WTC11 (cell line): ENCODE data around the gene MEGF11. TPM values are rescaled to one million over a fixed set of nuclear protein-coding genes. Genes with fewer than 3 reads are reported as not detected.

Experiments used
- ATAC-seq: fragments of 200-7000 bp; cut with Tn5 transposase; 2 replicates; pipeline ENCODE4 v1.10.0; 2021; ENCODE audit warnings: mild to moderate bottlenecking, moderate library complexity
- CTCF ChIA-PET: fragments of 300-600 bp; sonication (Branson Sonifier 250); formaldehyde crosslinking; loops from one replicate; lab custom pipeline; 2021; ENCODE audit warnings: antibody characterized with exemption; lab: Charles Lee
- POLR2A ChIA-PET: fragments of 350-600 bp; sonication (Branson Sonifier 250); formaldehyde crosslinking; loops from one replicate; lab custom pipeline; 2021; ENCODE audit warnings: antibody characterized with exemption; lab: Charles Lee
- DNase-seq: peaks from one replicate; pipeline ENCODE4 v3.0.0; 2021; ENCODE audit warnings: low spot score
- H3K27ac Mint-ChIP-seq: 2 replicates; pipeline ENCODE4 v1.8.0; 2021; ENCODE audit warnings: mixed read lengths
- H3K27me3 Mint-ChIP-seq: 2 replicates; pipeline ENCODE4 v1.8.0; 2021; ENCODE audit warnings: low read depth, mild to moderate bottlenecking, moderate library complexity, mixed read lengths
- H3K36me3 Mint-ChIP-seq: 2 replicates; pipeline ENCODE4 v1.8.0; 2021; ENCODE audit warnings: mixed read lengths
- H3K4me1 Mint-ChIP-seq: 2 replicates; pipeline ENCODE4 v1.8.0; 2022; ENCODE audit warnings: mixed read lengths
- H3K4me3 Mint-ChIP-seq: 2 replicates; pipeline ENCODE4 v1.8.0; 2021; ENCODE audit warnings: mild to moderate bottlenecking, moderate library complexity, mixed read lengths
- H3K9me3 Mint-ChIP-seq: 2 replicates; pipeline ENCODE4 v1.8.0; 2021; ENCODE audit warnings: mixed read lengths
- ATF3 ChIP-seq: sonication (generic); formaldehyde crosslinking; conservative IDR thresholded peaks from 2 replicates; pipeline ENCODE4 v1.8.1; 2022; ENCODE audit warnings: mild to moderate bottlenecking, missing genetic modification reagents
- CBFB ChIP-seq: sonication (generic); formaldehyde crosslinking; IDR thresholded peaks from 2 replicates; pipeline ENCODE4 v1.8.1; 2022; ENCODE audit warnings: mild to moderate bottlenecking, low read depth, missing genetic modification reagents
- CREB1 ChIP-seq: sonication (generic); formaldehyde crosslinking; IDR thresholded peaks from 2 replicates; pipeline ENCODE4 v1.8.0; 2023; ENCODE audit warnings: mild to moderate bottlenecking, missing genetic modification reagents
- ERG ChIP-seq: fragments of 250-450 bp; sonication (Bioruptor Pico); IDR thresholded peaks from 2 replicates; pipeline ENCODE4 v1.8.0; 2021; ENCODE audit warnings: mild to moderate bottlenecking
- FOXJ3 ChIP-seq: sonication (generic); formaldehyde crosslinking; IDR thresholded peaks from 2 replicates; pipeline ENCODE4 v1.9.0; 2021; ENCODE audit warnings: missing genetic modification reagents, mild to moderate bottlenecking, borderline replicate concordance
- GTF2I ChIP-seq: fragments of 250-450 bp; sonication (Bioruptor Pico); conservative IDR thresholded peaks from 2 replicates; pipeline ENCODE4 v1.4.0; 2021; ENCODE audit warnings: mild to moderate bottlenecking
- JAZF1 ChIP-seq: fragments of 250-450 bp; sonication (Bioruptor Pico); IDR thresholded peaks from 2 replicates; pipeline ENCODE4 v1.9.0; 2021; ENCODE audit warnings: moderate library complexity, mild to moderate bottlenecking, inconsistent platforms
- MAX ChIP-seq: sonication (generic); formaldehyde crosslinking; IDR thresholded peaks from 2 replicates; pipeline ENCODE4 v1.8.0; 2022; ENCODE audit warnings: mild to moderate bottlenecking, missing genetic modification reagents
- PRDM15 ChIP-seq: sonication (generic); formaldehyde crosslinking; IDR thresholded peaks from 2 replicates; pipeline ENCODE4 v1.8.0; 2022; ENCODE audit warnings: missing genetic modification reagents
- SMAD3 ChIP-seq: sonication (generic); formaldehyde crosslinking; IDR thresholded peaks from 2 replicates; pipeline ENCODE4 v1.8.0; 2022; ENCODE audit warnings: missing genetic modification reagents, mild to moderate bottlenecking, borderline replicate concordance
- STAT6 ChIP-seq: sonication (generic); formaldehyde crosslinking; conservative IDR thresholded peaks from 2 replicates; pipeline ENCODE4 v1.8.1; 2023; ENCODE audit warnings: mild to moderate bottlenecking, low read depth, missing genetic modification reagents, moderate library complexity
- ZBTB43 ChIP-seq: sonication (generic); formaldehyde crosslinking; IDR thresholded peaks from 2 replicates; pipeline ENCODE4 v1.8.1; 2023; ENCODE audit warnings: mild to moderate bottlenecking, missing genetic modification reagents
- ZNF232 ChIP-seq: sonication (generic); formaldehyde crosslinking; IDR thresholded peaks from 2 replicates; pipeline ENCODE4 v1.8.0; 2022; ENCODE audit warnings: mild to moderate bottlenecking, missing genetic modification reagents
- ZNF396 ChIP-seq: fragments of 250-450 bp; sonication (Bioruptor Pico); IDR thresholded peaks from 2 replicates; pipeline ENCODE4 v1.8.0; 2021; ENCODE audit warnings: mild to moderate bottlenecking, moderate library complexity, borderline replicate concordance
- total RNA-seq: library from RNA; stranded (reverse); gene quantifications from 3 replicates; pipeline ENCODE4 v1.2.3, GENCODE V29; 2021

Gene MEGF11
- total RNA-seq, 1 experiment from 2014 or later: 3.3 TPM

- H3K4me1 Mint-ChIP-seq: no peaks in the 10 kb centered on the region
- no peaks in the 10 kb centered on the region for H3K36me3 Mint-ChIP-seq
- no peak for TF ChIP-seq GTF2I (CRISPR knock-in tag)
- TF ChIP-seq ZNF232: no peak
- TF ChIP-seq STAT6 (CRISPR knock-in tag): no peak
- TF ChIP-seq MAX (CRISPR knock-in tag): no peak
- no peak for TF ChIP-seq ERG (CRISPR knock-in tag)
- TF ChIP-seq ATF3: no peak
- TF ChIP-seq JAZF1 (CRISPR knock-in tag): no peak
- TF ChIP-seq CREB1 (CRISPR knock-in tag): no peak
- TF ChIP-seq ZNF396 (CRISPR knock-in tag): no peak
- TF ChIP-seq PRDM15 (CRISPR knock-in tag): no peak
- DNase-seq (no peak), ATAC-seq (no peak)
- H3K27me3 Mint-ChIP-seq: no peaks in the 10 kb centered on the region
- H3K4me3 Mint-ChIP-seq: no peak overlapping the region
- ChIA-PET CTCF (no interaction called here), POLR2A (no interaction called here)
- H3K27ac Mint-ChIP-seq: no peak overlapping the region
- H3K9me3 Mint-ChIP-seq: peaks cover 6% of the 10 kb centered on the region
These were observed 91.3 kb downstream of the MEGF11 start for GRCh38 chr15:66162286-66162685.

GRCh38 chr15:66161575-66162118 lies 91.9 kb downstream of the MEGF11 start:
- no peaks in the 10 kb centered on the region for H3K36me3 Mint-ChIP-seq
- CTCF ChIA-PET: interaction anchor here (1.1 kb wide), 1 partner anchor 10 kb away, joined by 5 read pairs; no protein-coding TSS in a partner anchor
- ATAC-seq: no peak

More at GRCh38 chr15:66161575-66162118, 91.9 kb downstream of the MEGF11 start:
- no peak overlapping the region for H3K27ac Mint-ChIP-seq
- TF ChIP-seq ZBTB43 (no peak), SMAD3 (no peak), FOXJ3 (CRISPR knock-in tag) (no peak), CBFB (CRISPR knock-in tag) (no peak), ERG (CRISPR knock-in tag) (no peak)
- TF ChIP-seq, all 79 proteins: peak for 0
- Mint-ChIP-seq H3K4me3 (no peak overlapping the region), H3K4me1 (no peaks in the 10 kb centered on the region), H3K27me3 (no peaks in the 10 kb centered on the region), H3K9me3 (peaks cover 6% of the 10 kb centered on the region)
- POLR2A ChIA-PET: no interaction called here
- no peak for DNase-seq
